Lower lobe of right lung (tissue), 2 donors: ENCODE data around the gene FAM98C. TPM values are rescaled to one million over a fixed set of nuclear protein-coding genes. Genes with fewer than 3 reads are reported as not detected.
A peak's percentile ranks its signal among the peaks of the same experiment; 100 is the strongest.

Source experiments
- ATAC-seq, 2 donors: fragments of 200-7000 bp; cut with Tn5 transposase; one replicate each; pipeline ENCODE4 v1.9.1; 2020 to 2022; ENCODE audit warnings: mild to moderate bottlenecking in 2 of 2, moderate library complexity in 2 of 2
- DNase-seq: peaks from one replicate; pipeline ENCODE4 v3.0.0-alpha.2; 2020
- H3K27ac ChIP-seq: fragments of 200-600 bp; one replicate; pipeline ENCODE4 v1.8.0; 2022
- H3K27me3 ChIP-seq: fragments of 200-600 bp; one replicate; pipeline ENCODE4 v1.8.0; 2022; ENCODE audit warnings: low read depth
- H3K36me3 ChIP-seq: fragments of 200-600 bp; one replicate; pipeline ENCODE4 v1.8.0; 2022; ENCODE audit warnings: mild to moderate bottlenecking
- H3K4me1 ChIP-seq: fragments of 200-600 bp; one replicate; pipeline ENCODE4 v1.8.0; 2022
- H3K4me3 ChIP-seq: fragments of 200-600 bp; one replicate; pipeline ENCODE4 v1.8.0; 2022; ENCODE audit warnings: mild to moderate bottlenecking
- H3K9me3 ChIP-seq: fragments of 200-600 bp; one replicate; pipeline ENCODE4 v1.8.0; 2022
- intact Hi-C: fragments of 100-400 bp; cut with DNase I; formaldehyde crosslinking; loops from one replicate; pipeline ENCODE4 v1.11.0; 2022
- total RNA-seq: library from RNA; stranded (reverse); fragmentation: NEBNext Ultra II Directional; extraction: Animal tissue kit (Norgen Biotek cat#: 25700); gene quantifications from one replicate; pipeline ENCODE4 v1.2.1, GENCODE V29; 2021
- TF ChIP-seq, protein P1 (sequence below): fragments of 200-600 bp; IDR thresholded peaks from one replicate; pipeline ENCODE4 v1.8.0; 2022; ENCODE audit warnings: antibody characterized with exemption, mild to moderate bottlenecking
- donor health status: DM: no; HTN: yes; CAD: no; lungs with severe emphysema.

The FAM98C gene
- total RNA-seq, 1 donor from 2014 or later = 21.1 TPM

DNA sequence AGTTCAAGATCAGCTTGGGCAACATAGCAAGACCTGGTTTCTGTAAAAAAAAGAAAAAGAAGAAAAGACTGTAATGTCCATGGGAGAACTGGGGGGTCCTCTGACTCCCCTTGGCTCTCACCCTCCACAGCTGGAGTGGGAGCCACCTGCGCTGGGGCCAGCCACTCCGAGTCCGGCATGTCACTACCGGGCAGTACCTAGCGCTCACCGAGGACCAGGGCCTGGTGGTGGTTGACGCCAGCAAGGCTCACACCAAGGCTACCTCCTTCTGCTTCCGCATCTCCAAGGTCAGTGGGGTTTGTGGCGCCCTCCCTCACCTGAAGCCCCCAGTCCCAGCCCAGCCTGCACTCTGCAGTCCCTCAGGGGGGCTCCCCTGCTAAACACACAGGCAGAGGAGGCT lies 45.3 kb downstream of the FAM98C start:
- intact Hi-C loops = no loop called here
- no peaks in the 10 kb centered on the region for H3K4me1 ChIP-seq
- no peaks in the 10 kb centered on the region for H3K27me3 ChIP-seq
- no peak for DNase-seq
- H3K36me3 ChIP-seq = no peaks in the 10 kb centered on the region
- TF ChIP-seq, protein P1, sequence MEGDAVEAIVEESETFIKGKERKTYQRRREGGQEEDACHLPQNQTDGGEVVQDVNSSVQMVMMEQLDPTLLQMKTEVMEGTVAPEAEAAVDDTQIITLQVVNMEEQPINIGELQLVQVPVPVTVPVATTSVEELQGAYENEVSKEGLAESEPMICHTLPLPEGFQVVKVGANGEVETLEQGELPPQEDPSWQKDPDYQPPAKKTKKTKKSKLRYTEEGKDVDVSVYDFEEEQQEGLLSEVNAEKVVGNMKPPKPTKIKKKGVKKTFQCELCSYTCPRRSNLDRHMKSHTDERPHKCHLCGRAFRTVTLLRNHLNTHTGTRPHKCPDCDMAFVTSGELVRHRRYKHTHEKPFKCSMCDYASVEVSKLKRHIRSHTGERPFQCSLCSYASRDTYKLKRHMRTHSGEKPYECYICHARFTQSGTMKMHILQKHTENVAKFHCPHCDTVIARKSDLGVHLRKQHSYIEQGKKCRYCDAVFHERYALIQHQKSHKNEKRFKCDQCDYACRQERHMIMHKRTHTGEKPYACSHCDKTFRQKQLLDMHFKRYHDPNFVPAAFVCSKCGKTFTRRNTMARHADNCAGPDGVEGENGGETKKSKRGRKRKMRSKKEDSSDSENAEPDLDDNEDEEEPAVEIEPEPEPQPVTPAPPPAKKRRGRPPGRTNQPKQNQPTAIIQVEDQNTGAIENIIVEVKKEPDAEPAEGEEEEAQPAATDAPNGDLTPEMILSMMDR = no peak
- H3K4me3 ChIP-seq = no peak overlapping the region
- H3K27ac ChIP-seq = no peak overlapping the region
- ATAC-seq = no peak
- H3K9me3 ChIP-seq = no peaks in the 10 kb centered on the region

GRCh38 chr19:38449518-38449917 lies 46.6 kb downstream of the FAM98C start:
- Histone ChIP-seq H3K9me3 (no peaks in the 10 kb centered on the region), H3K27me3 (no peaks in the 10 kb centered on the region), H3K4me1 (no peaks in the 10 kb centered on the region), H3K4me3 (no peak overlapping the region), H3K36me3 (no peaks in the 10 kb centered on the region), H3K27ac (no peak overlapping the region)
- intact Hi-C loops = no loop called here
- TF ChIP-seq, protein P1 = no peak
- DNase-seq (no peak), ATAC-seq (no peak)

GRCh38 chr19:38451036-38451435 lies 48.1 kb downstream of the FAM98C start:
- Histone ChIP-seq H3K4me3 (no peak overlapping the region), H3K36me3 (no peaks in the 10 kb centered on the region), H3K9me3 (no peaks in the 10 kb centered on the region), H3K27me3 (no peaks in the 10 kb centered on the region), H3K27ac (no peak overlapping the region), H3K4me1 (no peaks in the 10 kb centered on the region)
- DNase-seq (no peak), ATAC-seq (no peak)
- intact Hi-C loops = no loop called here
- TF ChIP-seq, protein P1 = no peak

DNA sequence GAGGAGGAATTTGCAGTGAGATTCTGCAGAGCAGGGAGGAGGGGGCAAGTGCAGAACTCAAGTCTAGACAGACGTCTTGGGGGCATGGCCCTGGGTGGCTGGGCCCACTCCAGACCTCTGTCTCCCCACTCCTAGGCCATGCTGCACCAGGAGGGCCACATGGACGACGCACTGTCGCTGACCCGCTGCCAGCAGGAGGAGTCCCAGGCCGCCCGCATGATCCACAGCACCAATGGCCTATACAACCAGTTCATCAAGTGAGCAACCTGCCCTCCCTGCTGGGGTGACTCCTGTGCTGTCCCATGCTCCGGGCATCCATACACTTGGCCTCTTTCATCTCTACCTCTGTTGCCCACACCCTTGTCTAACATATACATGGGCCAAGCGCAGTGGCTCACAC lies 48.7 kb downstream of the FAM98C start:
- Histone ChIP-seq H3K27ac (no peak overlapping the region), H3K27me3 (no peaks in the 10 kb centered on the region), H3K4me1 (no peaks in the 10 kb centered on the region), H3K9me3 (no peaks in the 10 kb centered on the region), H3K36me3 (no peaks in the 10 kb centered on the region), H3K4me3 (no peak overlapping the region)
- ATAC-seq (no peak), DNase-seq (no peak)
- intact Hi-C loops = no loop called here
- TF ChIP-seq, protein P1 = no peak

- Histone ChIP-seq H3K27ac (no peak overlapping the region), H3K27me3 (no peaks in the 10 kb centered on the region), H3K4me3 (no peak overlapping the region), H3K9me3 (no peaks in the 10 kb centered on the region), H3K36me3 (no peaks in the 10 kb centered on the region), H3K4me1 (no peaks in the 10 kb centered on the region)
- TF ChIP-seq, protein P1 = no peak
- intact Hi-C loops = no loop called here
- no peak for DNase-seq
- ATAC-seq = peak in 1 of 2 donors; percentile 16
Observed at GRCh38 chr19:38452430-38453366, 49.8 kb downstream of the FAM98C start.
